Prostate gland (tissue), 2 donors: ENCODE measurements around the gene C3orf62.

Source experiments
- CTCF ChIP-seq, 4 experiments: fragments of 200-600 bp in 2 of 4; fragments of 450-650 bp in 2 of 4; sonication (generic) in 2 of 4; IDR thresholded peaks; 1 replicate in 3 of 4; 2 replicates in 1 of 4; pipeline ENCODE4 v1.5.1; 2016 to 2019; ENCODE audit warnings: antibody characterized with exemption in 4 of 4, mild to moderate bottlenecking in 2 of 4, moderate library complexity in 2 of 4
- POLR2A ChIP-seq: fragments of 450-650 bp; IDR thresholded peaks from one replicate; pipeline ENCODE4 v1.6.1; 2016; ENCODE audit warnings: antibody characterized with exemption, mild to moderate bottlenecking
- POLR2AphosphoS5 ChIP-seq: sonication (generic); formaldehyde crosslinking; IDR thresholded peaks from one replicate; pipeline ENCODE4 v1.6.1; 2017; ENCODE audit warnings: antibody characterized with exemption

- TF ChIP-seq CTCF (IDR thresholded peaks at IDR 0.05) (no peak), POLR2A (no peak), POLR2AphosphoS5 (no peak)
Measured at GRCh38 chr3:49271047-49271446, 6.0 kb downstream of the C3orf62 start.
